Upper lobe of left lung (tissue), 4 donors: Measurements from ENCODE around the gene KCNK3.

Experiments
- EP300 ChIP-seq, 4 donors: sonication (generic); formaldehyde crosslinking; IDR thresholded peaks; one replicate each; pipeline ENCODE4 v1.5.1; 2017; ENCODE audit warnings: antibody characterized with exemption in 4 of 4, control low read depth in 2 of 4
- POLR2A ChIP-seq, 4 donors: fragments of 450-650 bp; IDR thresholded peaks; one replicate each; pipeline ENCODE4 v1.5.1; 2016 to 2017; ENCODE audit warnings: antibody characterized with exemption in 4 of 4, mild to moderate bottlenecking in 2 of 4
- POLR2AphosphoS5 ChIP-seq, 2 donors: sonication (generic); formaldehyde crosslinking; IDR thresholded peaks; one replicate each; pipeline ENCODE4 v1.5.1; 2017; ENCODE audit warnings: antibody characterized with exemption in 2 of 2
- TF ChIP-seq, protein P1 (sequence below), 6 experiments: fragments of 450-650 bp in 4 of 6; fragments of 200-600 bp in 2 of 6; sonication (generic) in 2 of 6; IDR thresholded peaks; one replicate each; pipeline ENCODE4 v1.5.1; 2016 to 2019; ENCODE audit warnings: antibody characterized with exemption in 6 of 6

- TF ChIP-seq EP300 (IDR thresholded peaks at IDR 0.05) (no peak), POLR2AphosphoS5 (IDR thresholded peaks at IDR 0.05) (no peak), POLR2A (IDR thresholded peaks at IDR 0.05) (no peak)
- TF ChIP-seq, protein P1, sequence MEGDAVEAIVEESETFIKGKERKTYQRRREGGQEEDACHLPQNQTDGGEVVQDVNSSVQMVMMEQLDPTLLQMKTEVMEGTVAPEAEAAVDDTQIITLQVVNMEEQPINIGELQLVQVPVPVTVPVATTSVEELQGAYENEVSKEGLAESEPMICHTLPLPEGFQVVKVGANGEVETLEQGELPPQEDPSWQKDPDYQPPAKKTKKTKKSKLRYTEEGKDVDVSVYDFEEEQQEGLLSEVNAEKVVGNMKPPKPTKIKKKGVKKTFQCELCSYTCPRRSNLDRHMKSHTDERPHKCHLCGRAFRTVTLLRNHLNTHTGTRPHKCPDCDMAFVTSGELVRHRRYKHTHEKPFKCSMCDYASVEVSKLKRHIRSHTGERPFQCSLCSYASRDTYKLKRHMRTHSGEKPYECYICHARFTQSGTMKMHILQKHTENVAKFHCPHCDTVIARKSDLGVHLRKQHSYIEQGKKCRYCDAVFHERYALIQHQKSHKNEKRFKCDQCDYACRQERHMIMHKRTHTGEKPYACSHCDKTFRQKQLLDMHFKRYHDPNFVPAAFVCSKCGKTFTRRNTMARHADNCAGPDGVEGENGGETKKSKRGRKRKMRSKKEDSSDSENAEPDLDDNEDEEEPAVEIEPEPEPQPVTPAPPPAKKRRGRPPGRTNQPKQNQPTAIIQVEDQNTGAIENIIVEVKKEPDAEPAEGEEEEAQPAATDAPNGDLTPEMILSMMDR (IDR thresholded peaks at IDR 0.05) = no peak
These were observed 4.7 kb upstream of the KCNK3 start for GRCh38 chr2:26687801-26688200.
